ENCODE measurements around the gene RAET1E. TPM values are rescaled to one million over a fixed set of nuclear protein-coding genes. Genes with fewer than 3 reads are reported as not detected.
A peak's percentile ranks its signal among the peaks of the same experiment; 100 is the strongest.

RAET1E gene
- total and polyA plus RNA-seq, 9 of the 15 experiments (the other 6 are each of a cell fraction or from before 2014, with no cell fraction given), result not detected

- TF ChIP-seq ZBTB1 (CRISPR knock-in tag; IDR thresholded peaks at IDR 0.05; ENCODE audit: borderline replicate concordance, low read depth) (no peak), ZNF184 (CRISPR knock-in tag; IDR thresholded peaks at IDR 0.05) (no peak), ZNF217 (CRISPR knock-in tag; IDR thresholded peaks at IDR 0.05) (no peak), RBM15 (IDR thresholded peaks at IDR 0.05; ENCODE audit: insufficient read depth, low read length) (no peak), ZNF436 (CRISPR knock-in tag; IDR thresholded peaks at IDR 0.05) (no peak), ZNF589 (CRISPR knock-in tag; IDR thresholded peaks at IDR 0.05; ENCODE audit: low read depth) (no peak), ZBTB43 (CRISPR knock-in tag; IDR thresholded peaks at IDR 0.05) (no peak), SMC3 (conservative IDR thresholded peaks at IDR 0.05; ENCODE audit: insufficient read depth, low read depth, low read length) (no peak), TGIF2 (CRISPR knock-in tag; IDR thresholded peaks at IDR 0.05) (no peak), ZNF830 (CRISPR knock-in tag; IDR thresholded peaks at IDR 0.05) (no peak), MIER1 (IDR thresholded peaks at IDR 0.05; ENCODE audit: low read depth) (no peak; the same call in 1 of the 2 replicates), SUPT5H (IDR thresholded peaks at IDR 0.05) (no peak), FOSL1 (tag; conservative IDR thresholded peaks at IDR 0.05) (peak; percentile 22; the same call in 1 of the 2 replicates), ZNF518B (CRISPR knock-in tag; IDR thresholded peaks at IDR 0.05) (no peak), RBM22 (IDR thresholded peaks at IDR 0.05; ENCODE audit: low read depth, low read length, poor library complexity, severe bottlenecking) (no peak), SNIP1 (IDR thresholded peaks at IDR 0.05; ENCODE audit: low read depth) (no peak), ZBTB2 (IDR thresholded peaks at IDR 0.05) (0 out of 2 replicates have a peak, but pooled peaks have one; percentile 13), HNRNPK (IDR thresholded peaks at IDR 0.05; ENCODE audit: low read depth, low read length, poor library complexity, severe bottlenecking) (no peak), SIX5 (IDR thresholded peaks at IDR 0.05; ENCODE audit: borderline replicate concordance in 1 of 2, insufficient read depth in 1 of 2, low read depth in 1 of 2, low read length in 2 of 2) (no peak), KDM4B (IDR thresholded peaks at IDR 0.05; ENCODE audit: borderline replicate concordance in 2 of 2, low read depth in 1 of 2) (no peak), HIVEP1 (CRISPR knock-in tag; IDR thresholded peaks at IDR 0.05) (no peak), STAG1 (CRISPR knock-in tag; IDR thresholded peaks at IDR 0.05; ENCODE audit: borderline replicate concordance) (no peak), SREBF2 (CRISPR knock-in tag; IDR thresholded peaks at IDR 0.05) (no peak)
Observed at GRCh38 chr6:149867876-149868640, 29.9 kb downstream of the RAET1E start (continued).

All from K562 (cell line).